ENCODE measurements around the gene MRGPRX2.

GRCh38 chr11:19055905-19056304, 4.6 kb downstream of the MRGPRX2 start:
- TF ChIP-seq TAF1 (IDR thresholded peaks at IDR 0.05; ENCODE audit: borderline replicate concordance, insufficient read depth, low read length): no peak
- no peak for TF ChIP-seq POLR2AphosphoS5 (IDR thresholded peaks at IDR 0.05; ENCODE audit: low read depth, low read length)
- TF ChIP-seq, protein P1, sequence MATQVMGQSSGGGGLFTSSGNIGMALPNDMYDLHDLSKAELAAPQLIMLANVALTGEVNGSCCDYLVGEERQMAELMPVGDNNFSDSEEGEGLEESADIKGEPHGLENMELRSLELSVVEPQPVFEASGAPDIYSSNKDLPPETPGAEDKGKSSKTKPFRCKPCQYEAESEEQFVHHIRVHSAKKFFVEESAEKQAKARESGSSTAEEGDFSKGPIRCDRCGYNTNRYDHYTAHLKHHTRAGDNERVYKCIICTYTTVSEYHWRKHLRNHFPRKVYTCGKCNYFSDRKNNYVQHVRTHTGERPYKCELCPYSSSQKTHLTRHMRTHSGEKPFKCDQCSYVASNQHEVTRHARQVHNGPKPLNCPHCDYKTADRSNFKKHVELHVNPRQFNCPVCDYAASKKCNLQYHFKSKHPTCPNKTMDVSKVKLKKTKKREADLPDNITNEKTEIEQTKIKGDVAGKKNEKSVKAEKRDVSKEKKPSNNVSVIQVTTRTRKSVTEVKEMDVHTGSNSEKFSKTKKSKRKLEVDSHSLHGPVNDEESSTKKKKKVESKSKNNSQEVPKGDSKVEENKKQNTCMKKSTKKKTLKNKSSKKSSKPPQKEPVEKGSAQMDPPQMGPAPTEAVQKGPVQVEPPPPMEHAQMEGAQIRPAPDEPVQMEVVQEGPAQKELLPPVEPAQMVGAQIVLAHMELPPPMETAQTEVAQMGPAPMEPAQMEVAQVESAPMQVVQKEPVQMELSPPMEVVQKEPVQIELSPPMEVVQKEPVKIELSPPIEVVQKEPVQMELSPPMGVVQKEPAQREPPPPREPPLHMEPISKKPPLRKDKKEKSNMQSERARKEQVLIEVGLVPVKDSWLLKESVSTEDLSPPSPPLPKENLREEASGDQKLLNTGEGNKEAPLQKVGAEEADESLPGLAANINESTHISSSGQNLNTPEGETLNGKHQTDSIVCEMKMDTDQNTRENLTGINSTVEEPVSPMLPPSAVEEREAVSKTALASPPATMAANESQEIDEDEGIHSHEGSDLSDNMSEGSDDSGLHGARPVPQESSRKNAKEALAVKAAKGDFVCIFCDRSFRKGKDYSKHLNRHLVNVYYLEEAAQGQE (IDR thresholded peaks at IDR 0.05; ENCODE audit: insufficient read depth in 1 of 2, low read depth in 2 of 2, low read length in 2 of 2): no peak

All from PFSK-1 (cell line).